C4-2B (cell line): Measurements from ENCODE around the gene TULP1.

ENCODE experiments used
- H3K27ac ChIP-seq: fragments of 450-650 bp; 2 replicates; pipeline ENCODE4 v1.5.1; 2017
- CTCF ChIP-seq: fragments of 450-650 bp; conservative IDR thresholded peaks from 2 replicates; pipeline ENCODE4 v1.5.1; 2017; ENCODE audit warnings: mild to moderate bottlenecking
- ZFX ChIP-seq: fragments of 450-650 bp; IDR thresholded peaks from 2 replicates; pipeline ENCODE4 v1.6.1; 2017

Gene TULP1

GRCh38 chr6:35468980-35469750, 43.5 kb downstream of the TULP1 start:
- no peak for TF ChIP-seq ZFX
- TF ChIP-seq CTCF, result no peak
- H3K27ac ChIP-seq, result peak overlapping the region; percentile 98

- TF ChIP-seq CTCF, result peak; percentile 99
- peak; percentile 51; the same call in 1 of the 2 replicates for TF ChIP-seq ZFX
- H3K27ac ChIP-seq, result peak within 1 kb of the TSS; percentile 98
Measured at GRCh38 chr6:35468181-35468979, 44.3 kb downstream of the TULP1 start, which contains the start of gene RPL10A. TSS of gene RPL10A (plus strand) at chr6:35468401. CDS start at chr6:35468435, 34 bp downstream.

GRCh38 chr6:35465646-35466045, 47.0 kb downstream of the TULP1 start:
- TF ChIP-seq ZFX (no peak), CTCF (no peak)
- no peak overlapping the region for H3K27ac ChIP-seq

GRCh38 chr6:35463292-35463691, 49.4 kb downstream of the TULP1 start:
- no peak overlapping the region for H3K27ac ChIP-seq
- TF ChIP-seq ZFX (no peak), CTCF (no peak)

- TF ChIP-seq CTCF (no peak), ZFX (no peak)
- H3K27ac ChIP-seq, result peak overlapping the region; percentile 61
Measured at GRCh38 chr6:35461270-35461669, 51.4 kb downstream of the TULP1 start.

GRCh38 chr6:35457907-35458306, 54.8 kb downstream of the TULP1 start:
- no peak overlapping the region for H3K27ac ChIP-seq
- TF ChIP-seq ZFX (no peak), CTCF (no peak)

GRCh38 chr6:35454391-35455110, 58.1 kb downstream of the TULP1 start:
- TF ChIP-seq ZFX (no peak), CTCF (no peak)
- no peak overlapping the region for H3K27ac ChIP-seq
